HTERT RPE-1 (cell line): ENCODE results near the gene FCRL2.
"Not testable (repeated sequence)": the region's sequence is repeated elsewhere in the genome, so short reads cannot be mapped to it uniquely, and the experiment has no call there.

Source experiments
- in situ Hi-C: fragments of 300-500 bp; cut with MboI; formaldehyde crosslinking; loops from 4 replicates; pipeline ENCODE4 v1.14.3; 2020; ENCODE audit warnings: low sequenced_read_pairs

Gene FCRL2

DNA sequence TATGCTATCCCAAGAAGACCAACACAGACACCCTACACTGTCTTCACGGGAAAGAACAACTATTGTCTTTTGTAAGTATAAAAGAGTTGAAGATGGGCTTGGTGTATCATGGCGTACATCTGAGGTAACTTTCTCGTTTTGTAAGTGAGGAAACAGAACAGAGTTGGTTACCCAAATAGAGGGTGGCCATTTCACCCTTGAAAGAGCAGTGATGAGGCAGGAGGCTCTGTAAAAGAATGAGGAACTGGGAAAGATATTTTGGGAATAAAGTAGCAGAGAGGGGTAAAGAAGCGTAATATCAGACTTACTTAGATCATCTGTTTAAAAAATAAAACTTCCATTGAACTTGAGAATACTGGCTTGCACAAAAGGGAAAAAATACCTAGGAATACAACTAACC, 18.9 kb downstream of the FCRL2 start:
- in situ Hi-C loops, result no loop called here

DNA sequence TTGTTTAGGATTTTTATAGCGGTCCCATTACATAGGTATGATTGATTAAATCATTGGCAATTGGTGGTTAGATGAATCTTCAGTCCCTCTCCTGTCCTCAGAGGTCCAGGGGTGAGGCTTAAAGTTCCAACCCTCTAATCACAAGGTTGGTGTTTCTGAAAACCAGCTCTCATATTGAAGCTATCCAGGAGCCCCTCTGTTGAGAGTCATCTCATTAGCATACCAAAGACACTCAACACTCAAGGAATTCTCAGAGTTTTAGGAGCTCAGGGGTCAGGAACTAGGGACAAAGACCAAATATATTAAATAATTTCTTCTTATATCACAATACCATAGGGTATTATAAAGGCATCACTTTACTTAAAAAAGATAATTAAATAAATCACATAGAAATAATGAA, 23.3 kb downstream of the FCRL2 start:
- in situ Hi-C loops, result no loop called here

DNA sequence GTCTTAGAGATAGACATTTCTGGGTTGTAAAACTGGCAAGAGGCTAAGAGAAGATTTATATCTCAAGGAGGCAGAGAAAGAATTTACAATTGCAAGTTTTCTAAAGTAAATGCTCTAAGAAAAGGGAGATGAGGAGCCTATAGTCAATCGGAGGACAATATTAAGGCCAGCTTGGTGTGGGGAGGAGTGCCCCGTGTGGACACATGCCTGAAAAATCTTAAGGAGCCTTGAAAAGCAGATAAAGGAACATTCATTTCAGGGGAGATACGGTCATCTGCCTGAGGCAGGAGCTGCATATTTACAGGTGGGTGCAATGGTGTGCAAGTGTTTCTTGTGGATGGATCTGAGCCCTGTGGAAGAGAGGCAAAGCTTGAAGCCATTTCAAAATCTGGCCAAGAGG, 25.6 kb downstream of the FCRL2 start:
- in situ Hi-C loops, result no loop called here

DNA sequence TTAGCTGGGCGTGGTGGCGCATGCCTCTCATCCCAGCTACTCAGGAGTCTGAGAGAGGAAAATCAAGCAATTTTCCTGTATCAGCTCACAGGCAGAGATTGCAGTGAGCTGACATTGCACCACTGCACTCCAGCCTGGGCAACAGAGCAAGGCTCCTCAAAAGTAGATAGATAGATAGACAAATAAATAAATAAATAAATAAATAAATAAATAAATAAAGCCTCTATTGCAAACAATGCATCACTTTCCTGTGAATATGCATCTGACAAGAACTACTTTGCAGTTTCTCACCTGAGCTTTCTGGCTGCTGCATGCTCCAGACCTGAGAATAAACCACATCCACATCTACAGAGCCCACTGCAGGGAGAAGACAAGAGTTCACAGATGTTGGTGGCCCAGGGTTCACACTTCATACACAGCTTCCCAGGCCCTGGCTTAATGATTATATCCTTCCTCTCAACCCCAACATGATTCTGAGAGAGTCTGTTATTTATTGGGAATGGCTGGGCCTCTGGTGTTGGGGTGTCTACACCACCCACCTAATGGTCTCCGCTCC, 28.6 kb downstream of the FCRL2 start:
- in situ Hi-C loops, result no loop called here

DNA sequence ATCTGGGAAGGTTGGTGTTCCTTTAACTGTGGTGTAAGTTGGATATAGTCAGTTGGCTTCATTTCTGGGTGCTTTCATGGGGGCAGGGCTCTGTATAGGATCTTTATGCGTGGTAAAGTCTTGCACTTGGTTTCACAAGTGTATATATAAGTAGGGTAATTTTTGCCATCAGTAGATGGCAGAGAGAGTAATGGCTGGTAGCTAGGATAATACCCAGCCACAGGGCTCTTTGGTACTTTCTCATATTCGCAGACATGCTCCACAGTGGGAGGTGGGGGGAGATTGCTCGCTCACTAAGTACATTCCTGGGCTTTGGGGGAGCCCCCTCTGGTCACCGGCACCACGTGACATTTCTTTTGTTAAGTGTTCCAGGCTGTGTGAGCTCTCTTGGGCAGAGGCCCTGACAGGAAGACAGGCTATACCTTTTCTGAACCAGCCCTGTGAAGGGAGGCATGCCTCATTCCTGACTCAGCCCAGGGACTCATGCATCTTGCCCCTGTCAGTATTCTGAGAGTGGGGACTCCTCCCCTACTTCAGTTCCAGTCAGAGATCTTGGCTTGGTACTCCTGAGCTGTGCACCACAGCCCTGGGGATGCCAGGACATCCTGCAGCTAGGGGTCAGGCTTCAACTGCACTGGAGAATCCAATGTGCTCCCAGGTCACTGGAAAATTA, 37.6 kb downstream of the FCRL2 start:
- in situ Hi-C loops, result no loop called here

DNA sequence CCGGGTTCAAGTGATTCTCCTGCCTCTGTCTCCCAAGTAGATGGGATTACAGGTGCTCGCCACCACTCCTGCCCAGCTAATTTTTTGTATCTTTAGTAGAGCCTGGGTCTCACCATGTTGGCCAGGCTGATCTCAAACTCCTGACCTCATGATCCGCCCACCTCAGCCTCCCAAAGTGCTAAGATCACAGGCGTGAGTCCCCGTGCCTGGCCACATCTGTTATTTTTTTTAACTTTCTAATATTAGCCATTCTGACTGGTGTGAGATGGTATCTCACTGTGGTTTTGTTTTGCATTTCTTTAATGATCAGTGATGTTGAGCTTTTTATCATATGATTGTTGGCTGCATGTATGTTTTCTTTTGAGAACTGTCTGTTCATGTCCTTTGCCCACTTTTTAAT, 40.9 kb downstream of the FCRL2 start:
- in situ Hi-C loops, result not testable (repeated sequence)

DNA sequence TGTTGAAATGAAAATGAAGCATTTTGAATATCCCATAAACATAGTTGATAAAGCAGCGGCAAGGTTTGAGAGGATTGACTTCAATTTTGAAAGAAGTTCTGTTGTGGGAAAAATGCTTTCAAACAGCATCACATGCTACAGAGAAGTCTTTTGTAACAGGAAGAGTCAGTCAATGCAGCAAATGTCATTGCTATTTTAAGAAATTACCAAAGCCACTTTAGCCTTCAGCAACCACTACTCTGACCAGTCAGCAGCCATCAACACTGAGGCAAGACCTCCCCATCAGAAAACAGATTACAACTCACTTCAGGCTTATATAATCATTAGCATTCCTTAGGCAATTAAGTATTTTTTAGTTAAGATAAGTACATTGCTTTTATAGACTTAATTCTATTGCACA, 42.6 kb downstream of the FCRL2 start:
- in situ Hi-C loops, result no loop called here

DNA sequence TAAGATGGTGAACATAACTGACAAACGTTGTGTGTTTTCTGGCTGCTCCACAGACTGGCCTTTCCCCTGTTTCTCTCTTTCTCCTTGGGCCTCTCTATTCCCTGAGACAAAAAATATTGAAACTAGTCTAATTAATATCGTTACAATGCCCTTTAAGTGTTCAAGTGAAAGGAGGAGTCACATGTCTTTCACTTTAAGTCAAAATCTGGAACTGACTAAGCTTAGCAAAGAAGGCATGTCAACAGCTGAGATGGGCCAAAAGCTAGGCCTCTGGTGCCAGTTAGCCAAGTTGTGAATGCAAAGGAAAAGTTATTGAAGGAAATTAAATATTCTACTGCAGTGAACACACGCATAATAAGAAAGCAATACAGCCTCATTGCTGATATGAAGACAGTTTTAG, 44.2 kb downstream of the FCRL2 start:
- in situ Hi-C loops, result no loop called here

DNA sequence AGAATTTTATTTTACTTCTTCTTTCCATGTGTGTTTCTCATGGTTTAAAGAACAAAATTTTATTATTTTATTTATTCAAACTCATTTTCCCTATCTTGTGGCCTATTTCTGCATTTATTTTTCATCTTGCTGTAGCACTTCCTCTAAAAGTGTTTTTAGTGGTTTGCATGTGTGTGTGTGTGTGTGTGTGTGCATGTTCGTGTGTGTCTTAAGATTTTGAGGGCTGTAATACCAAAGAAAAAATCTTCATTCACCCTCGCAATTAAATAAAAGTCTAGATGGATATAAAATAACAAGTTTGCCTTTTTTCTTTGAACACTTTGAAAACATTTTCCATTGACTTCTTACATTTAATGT, 51.7 kb downstream of the FCRL2 start:
- in situ Hi-C loops, result no loop called here

DNA sequence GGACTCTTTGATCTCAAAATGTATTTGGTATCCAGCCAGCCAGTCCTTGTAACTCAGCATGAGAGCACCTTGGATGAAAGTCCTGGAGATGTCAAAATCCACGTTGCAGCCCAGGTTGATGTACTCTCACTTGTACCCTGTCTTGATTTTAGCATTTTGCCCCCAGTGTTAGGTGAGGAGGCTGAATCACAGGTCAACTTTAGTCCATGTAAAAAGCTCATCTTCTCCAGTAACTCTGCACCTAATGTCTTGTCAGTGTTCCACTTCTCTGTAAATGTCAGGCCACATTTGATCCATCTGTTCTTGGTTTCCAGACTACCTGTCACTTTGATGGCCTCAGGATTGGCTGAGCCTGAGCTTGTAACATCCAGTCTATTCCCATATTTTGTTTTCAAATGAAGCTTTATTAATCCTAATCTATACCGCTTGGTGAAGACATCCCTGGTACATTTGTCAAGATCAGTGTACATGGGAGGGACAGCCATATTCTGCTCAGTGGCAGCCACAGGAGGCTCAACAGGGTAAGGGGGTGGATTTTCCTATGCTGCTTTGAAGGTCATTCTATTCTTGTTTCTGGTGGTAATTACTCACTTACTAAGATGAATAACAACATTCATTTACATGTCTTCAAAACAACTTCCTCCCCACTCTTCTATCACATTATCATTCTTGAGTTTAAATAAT, 52.3 kb downstream of the FCRL2 start:
- in situ Hi-C loops, result no loop called here

DNA sequence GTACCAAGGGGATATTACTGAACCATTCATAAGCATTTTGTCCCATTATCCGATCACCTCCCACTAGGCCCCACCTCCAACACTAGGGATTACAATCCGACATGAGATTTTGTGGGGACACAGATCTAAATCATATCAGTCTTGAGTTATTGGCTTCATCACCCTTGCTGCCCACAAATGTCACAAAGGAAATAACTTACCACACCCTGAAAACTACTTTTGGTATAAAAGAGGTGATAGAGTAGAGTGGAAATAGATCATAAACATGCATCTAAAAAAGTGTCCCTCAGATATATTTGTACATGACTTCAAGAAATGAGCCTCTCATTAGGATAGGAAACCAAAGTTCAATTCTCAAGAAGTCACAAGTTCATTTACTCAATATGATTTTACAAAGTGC, 53.8 kb downstream of the FCRL2 start:
- in situ Hi-C loops, result no loop called here

DNA sequence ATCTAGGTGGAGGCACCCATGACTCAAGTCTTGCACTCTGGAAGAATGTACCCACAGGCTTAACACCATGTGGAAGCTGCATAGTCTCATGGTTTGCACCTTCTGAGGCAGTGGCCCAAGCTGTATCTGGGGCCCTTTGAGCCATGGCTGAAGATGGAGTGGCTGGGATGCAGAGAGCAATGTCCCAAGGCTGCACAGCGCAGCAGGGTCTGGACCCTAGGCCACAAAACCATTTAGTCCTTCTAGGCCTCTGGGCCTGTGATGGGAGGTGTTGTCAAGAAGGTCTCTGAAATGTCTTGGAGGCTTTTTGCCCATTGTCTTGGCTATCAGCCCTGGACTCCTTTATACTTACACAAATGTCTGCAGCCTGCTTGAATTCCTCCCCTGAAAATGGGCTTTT, 54.9 kb downstream of the FCRL2 start:
- in situ Hi-C loops, result no loop called here

DNA sequence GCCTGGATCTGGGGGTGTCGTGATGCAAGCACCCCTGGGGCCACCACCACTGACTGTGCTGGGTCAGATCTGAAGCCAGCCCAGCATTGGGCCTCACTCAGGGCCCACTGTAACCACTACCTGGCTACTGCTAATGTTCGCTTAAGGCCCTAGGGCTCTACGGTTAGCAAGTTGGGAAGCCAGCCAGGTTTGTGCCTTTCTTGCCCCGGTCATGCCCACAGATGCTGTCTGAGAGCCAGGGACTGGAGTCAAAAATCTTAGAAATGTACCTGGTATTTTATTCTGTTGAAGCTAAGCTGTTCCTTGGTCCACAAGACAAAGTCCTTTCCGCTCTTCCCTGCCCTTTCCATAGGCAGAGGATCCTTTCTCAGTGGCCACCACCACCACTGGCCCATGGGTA, 61.2 kb downstream of the FCRL2 start:
- in situ Hi-C loops, result no loop called here

DNA sequence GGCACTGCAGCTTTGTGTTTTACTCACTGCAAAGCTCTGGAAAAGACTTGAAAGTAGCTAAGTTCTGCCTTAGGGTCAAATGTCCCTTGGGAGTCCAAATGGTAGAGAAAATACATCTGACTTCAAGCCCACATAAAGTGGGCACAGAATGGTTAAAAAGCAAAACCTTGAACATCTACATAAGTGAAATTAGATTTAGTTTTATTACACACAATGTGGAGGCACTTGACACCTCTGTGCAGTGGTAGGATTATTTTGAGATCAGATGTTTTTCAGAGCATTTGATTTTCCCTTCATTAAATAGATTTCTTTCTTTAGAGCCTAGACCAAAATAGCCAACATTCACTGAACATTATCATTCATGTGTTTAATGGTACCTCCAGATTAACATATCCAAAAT, 65.1 kb downstream of the FCRL2 start:
- in situ Hi-C loops, result no loop called here

DNA sequence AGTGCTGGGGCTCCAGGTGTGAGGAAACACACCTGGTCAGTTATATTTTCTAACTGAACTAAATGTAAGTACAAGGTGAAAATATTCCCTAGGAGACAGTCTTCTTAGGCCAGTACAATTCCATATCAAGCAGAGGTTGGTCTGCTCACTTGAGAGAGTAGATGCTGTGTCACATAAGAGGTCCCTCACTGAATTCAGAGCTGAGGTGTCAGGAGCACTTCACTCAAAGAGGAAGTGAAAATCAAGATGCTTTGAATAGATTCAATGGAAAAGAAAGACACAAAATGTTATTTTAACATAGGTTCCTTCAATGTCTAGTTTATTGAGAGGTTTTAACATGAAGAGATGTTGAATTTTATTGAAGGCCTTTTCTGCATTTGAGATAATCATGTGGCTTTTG, 72.1 kb downstream of the FCRL2 start:
- in situ Hi-C loops, result no loop called here

DNA sequence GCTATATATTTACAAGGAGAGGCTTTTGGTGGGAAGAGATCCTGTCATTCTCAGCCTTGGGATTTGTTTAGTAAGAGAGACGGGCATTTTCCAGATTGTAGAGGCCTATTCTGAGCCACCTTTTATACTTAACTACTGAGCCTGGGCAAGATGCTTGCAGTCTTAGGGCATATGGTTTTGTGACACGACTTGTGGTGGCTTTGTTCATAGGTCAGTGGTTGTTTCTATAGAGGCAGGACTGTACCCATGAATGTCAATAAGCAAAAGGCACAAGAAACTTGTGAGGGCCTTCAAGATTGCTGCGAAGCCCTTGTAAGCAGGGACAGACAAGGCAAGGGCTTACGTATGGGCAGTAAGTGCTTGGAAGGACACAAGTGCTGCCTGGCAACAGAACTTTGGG, 73.0 kb downstream of the FCRL2 start:
- in situ Hi-C loops, result no loop called here

DNA sequence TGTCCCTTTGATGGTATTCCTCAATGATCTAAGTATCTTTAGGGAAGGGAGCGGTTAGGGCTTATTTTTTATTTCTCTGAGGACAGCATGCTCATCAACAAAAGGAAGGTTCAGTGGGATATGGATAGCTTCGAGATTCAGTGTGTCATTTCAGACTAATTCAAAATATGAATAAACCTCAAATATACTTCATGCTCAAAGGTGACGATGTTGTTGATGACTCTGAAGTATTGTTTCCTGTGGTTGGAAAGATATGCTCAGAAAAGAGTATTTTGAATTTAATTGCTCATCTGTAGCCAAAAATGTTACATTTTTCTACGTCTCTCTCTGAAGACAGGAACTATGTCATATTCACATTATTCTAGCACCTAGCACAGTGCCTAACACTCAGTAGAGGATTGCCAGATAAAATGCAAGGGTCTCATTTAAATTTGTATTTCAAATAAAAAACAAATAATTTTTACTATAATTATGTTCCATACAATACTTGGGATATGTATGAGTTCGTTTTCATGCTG, 74.6 kb downstream of the FCRL2 start:
- in situ Hi-C loops, result no loop called here

DNA sequence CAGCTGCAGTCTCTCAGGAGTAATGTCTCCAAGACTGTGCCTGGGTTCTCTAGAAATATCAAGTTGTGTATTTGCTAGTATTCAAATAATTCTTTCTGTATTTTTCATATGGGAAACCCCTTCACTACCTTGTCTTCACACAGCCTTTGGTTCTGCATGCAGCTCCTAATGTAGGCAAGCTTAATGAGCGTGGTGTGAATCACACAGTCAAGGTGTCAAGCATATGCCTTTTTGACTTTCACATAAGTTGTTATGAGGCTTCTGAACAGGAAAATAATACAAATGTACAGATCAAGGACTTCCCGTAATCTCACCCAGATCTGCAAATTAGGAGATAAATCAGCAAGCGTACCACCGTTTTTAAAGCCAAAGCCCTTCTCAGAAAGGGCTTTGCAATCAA, 76.2 kb downstream of the FCRL2 start, which contains the start of gene FCRL3:
Gene FCRL3, minus strand, starts transcription at position 38 of the 400 bp plus-strand sequence. CDS start 280 bp downstream, outside the sequence.
- in situ Hi-C loops, result no loop called here

DNA sequence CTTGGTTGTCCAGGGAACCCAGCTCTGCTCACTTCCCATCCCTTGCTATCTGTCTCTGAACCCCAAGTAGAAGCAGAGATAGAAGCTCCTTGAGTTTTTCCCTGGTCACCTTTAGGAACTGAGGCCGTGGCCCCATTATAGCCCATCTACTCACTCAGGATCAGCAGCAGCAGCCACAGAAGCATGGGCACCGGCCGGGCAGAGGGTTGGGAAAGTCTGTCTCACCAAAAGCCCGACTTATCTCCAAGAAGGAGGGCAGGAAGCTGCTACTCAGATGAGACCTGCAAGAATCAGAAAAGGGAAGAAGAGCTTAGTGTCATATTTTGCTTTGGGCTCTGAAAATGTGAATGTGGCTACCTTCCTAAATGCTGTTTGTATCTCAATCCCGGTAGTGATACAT, 76.6 kb downstream of the FCRL2 start:
- in situ Hi-C loops, result no loop called here

DNA sequence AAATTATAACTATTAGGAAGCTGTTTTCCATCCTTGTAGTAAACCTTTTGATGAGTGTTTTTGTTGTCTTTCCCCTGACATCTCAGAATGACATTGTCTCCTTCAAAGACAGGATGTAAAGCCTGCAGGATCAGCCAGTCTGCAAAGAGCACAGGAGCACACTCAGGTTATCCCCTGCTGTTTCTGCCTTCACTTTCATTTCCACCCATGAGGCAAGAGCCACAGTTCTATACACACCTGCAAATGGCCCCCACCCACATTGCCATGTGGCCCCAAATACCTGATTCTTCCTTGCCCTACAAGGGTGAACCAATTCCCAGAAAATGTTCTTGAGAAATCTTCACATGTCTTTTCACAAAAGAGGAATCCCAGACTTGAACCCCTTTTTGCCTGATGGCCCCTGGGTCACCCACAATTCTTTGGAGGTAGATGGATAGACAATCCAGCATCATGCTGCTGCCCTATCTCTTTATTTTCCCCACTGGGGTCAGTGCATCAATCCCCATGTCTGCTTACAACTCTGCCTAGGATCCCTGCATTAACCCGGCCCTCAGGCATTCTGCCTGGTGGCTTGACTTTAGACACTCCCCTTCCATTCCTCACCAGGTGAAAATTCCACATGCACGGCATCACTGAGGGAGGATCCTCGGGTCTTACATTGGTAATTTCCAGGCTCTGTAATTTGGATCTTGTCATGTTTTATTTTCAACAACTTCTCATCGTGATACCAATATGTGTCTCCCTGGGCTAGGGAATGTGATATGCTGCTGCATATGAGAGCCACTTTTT, 79.0 kb downstream of the FCRL2 start:
- in situ Hi-C loops, result no loop called here

DNA sequence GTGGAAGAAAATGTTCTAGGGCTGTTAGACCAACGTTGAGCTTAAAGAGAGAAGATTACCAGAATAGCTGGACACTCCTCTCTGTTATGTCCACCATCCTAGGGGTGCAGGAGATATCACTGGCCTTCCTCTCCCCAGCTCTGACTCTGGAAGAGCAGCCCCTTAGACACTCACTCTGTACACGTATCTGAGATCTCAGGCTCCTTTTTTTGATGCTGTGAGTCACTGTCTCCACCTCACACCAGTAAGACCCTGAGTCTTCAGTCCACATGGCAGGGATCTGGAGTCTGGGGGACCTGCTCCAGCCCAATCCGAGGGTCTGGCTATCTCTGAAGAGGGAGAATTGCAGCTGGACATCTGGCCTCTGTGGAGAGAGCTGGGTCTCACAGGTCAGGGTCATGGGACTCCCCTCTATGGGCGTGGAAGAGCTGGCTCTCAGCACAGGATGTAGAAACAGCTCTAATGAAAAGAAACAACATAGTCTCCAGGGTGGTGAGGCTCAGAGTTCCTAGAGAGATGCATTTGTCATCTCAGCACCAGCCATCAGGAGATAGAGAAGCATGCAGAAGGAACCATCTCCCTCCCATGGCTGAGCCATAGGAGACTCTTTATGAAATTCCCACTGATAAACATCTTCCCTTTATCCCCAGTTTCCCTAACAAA, 79.8 kb downstream of the FCRL2 start:
- in situ Hi-C loops, result no loop called here
